Fibroblast of skin of back (primary cell): Measurements from ENCODE around the gene CACUL1. TPM values are rescaled to one million over a fixed set of nuclear protein-coding genes. Genes with fewer than 3 reads are reported as not detected.
"Not testable (repeated sequence)": the region's sequence is repeated elsewhere in the genome, so short reads cannot be mapped to it uniquely, and the experiment has no call there.

Source experiments
- DNase-seq: peaks from one replicate; pipeline ENCODE4 v3.0.0-alpha.2; 2013
- polyA plus RNA-seq, 2 experiments: library from polyadenylated mRNA; unstranded; fragments of 120-200 nt; gene quantifications; one replicate each; pipeline ENCODE4 v1.2.1, GENCODE V29; 2013; ENCODE audit not compliant: insufficient read length in 2 of 2

The CACUL1 gene
- polyA plus RNA-seq (2013, experiment 1 of 2; ENCODE audit: insufficient read length), result 15.4 TPM
- 19.1 TPM for polyA plus RNA-seq (2013, experiment 2 of 2; ENCODE audit: insufficient read length)

DNA sequence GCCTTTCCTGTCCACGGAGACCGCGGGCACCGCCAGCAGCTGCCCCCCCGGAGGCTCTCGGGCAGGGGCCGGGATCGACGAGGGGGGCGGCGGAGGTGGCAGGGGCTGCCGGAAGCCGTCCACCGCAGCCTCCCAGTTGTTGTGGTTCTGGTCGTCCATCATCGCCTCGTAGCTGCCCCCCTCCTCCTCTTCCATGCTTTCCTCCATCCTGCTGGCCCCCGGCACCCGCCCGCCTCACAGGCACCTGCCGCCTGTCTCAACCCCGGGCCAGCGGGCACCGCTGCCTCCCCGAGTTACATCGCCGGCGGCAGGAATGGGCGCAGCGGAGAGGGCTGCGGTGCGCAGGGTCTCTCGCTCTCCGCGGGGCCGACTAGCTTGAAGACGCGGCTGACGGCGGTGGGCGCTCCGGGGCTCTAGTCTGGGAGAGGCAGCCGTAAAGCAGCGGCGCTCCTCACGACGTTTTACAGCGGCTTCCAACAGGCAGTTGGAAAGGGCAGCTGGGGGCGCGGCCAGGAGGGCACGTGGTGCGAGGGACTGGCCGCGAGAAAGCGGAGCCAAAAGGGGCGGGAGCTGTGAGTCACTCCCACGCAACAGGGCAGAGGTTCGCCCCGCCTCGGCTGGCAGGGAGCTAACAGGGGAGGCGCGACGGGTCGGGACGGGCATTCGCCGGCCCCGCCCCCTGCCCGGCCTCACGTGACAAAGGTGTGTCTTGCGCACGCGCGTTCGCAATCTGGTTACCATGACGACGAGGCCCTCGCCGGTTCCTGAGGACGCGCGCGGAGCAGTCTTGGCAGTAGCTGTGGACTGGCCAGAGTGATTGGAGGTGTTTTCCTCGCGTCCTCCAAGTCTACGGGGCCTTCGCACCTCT is at the start of gene CACUL1:
Gene CACUL1, minus strand, starts transcription at position 415 of the 868 bp plus-strand sequence. Its CDS starts 208 bp downstream, at position 207.
- peak; percentile 99 for DNase-seq

DNA sequence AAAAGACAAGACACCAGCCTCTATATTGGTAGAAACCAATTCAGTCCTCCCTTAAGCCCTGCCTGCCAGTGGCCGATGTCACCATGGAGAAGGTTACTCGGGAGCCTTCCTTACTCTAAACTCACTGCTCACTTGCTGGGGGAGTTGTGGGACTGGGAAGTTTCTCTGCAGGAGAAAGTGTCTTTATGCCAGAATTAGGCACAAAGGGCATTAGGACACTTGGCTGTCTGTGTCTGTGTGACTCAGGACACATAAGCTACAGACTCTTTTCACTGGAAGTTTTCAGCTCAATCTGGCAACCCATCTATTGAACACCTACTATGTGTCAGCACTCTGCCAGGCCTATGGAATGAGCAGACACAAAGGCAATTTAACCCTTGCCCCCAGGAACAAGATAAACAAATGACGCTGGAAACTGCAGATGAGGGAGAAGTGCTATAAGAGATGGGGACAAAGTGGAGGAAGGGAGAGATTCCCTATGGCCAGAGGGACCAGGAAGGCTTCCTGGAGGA is 49.5 kb upstream of the CACUL1 start:
- no peak for DNase-seq

DNA sequence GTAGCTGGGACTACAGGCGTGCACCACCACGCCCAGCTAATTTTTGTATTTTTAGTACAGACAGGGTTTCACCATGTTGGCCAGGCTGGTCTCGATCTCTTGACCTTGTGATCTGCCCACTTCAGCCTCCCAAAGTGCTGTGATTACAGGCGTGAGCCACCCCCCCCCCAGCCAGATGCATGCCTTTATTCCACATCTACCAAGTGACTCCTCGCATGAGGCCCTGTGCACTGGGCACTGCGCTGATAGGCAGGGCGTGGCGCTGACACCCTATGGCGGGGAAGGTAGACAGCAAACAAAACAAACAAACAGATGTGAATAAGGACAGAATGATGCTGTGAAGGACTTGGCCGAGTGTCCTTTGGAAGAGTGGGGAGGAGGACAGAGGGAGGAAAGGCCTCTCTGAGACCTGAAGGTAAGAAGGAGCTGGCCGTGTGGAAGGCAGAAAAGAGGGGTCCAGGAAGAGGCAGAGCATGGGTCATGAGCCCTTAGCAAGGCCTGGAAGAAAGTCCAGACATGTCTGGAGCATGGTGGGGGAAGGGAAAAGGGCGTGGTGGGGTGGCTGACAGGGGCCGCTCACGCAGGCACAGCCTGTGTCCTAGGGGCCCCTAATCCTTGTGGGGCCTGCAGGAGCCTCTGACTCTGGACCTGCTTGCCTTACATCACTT is 47.5 kb upstream of the CACUL1 start:
- DNase-seq, result no peak

DNA sequence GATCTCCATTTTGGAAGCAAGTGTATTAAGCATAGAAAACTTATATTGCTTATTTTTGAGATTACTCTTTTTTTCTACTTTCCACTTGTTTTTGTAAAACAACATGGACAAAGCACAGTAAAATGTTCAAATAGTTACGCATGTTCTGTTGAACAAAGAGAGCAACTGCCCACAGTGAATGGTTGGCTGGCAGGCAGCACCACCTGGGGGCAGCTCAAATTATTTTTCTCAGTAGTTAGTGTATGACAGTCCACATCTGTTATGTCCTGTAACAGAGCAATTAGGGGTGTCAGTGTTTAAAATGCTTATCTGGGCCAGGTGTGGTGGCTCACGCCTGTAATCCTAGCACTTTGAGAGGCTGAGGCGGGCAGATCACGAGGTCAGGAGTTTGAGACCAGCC is 46.1 kb upstream of the CACUL1 start:
- no peak for DNase-seq

DNA sequence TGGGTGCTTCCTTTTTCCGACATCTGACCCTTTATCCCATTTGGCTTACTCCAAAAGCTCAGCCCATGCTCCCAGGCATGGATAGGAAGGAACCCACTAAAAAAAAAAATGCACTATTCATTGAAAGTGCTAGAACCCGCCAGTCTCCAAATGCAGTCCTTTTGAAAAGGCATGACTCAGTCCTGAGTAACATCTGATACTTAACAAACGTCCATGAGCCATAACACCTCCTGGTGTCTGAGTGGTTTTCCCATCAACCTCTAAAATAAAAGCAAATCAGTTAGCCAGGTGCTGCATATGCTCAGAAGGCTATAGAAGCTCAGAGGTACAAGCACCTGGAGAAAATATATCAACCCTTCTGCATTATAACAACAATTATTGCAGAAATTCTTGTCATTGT is 45.0 kb upstream of the CACUL1 start:
- no peak for DNase-seq

DNA sequence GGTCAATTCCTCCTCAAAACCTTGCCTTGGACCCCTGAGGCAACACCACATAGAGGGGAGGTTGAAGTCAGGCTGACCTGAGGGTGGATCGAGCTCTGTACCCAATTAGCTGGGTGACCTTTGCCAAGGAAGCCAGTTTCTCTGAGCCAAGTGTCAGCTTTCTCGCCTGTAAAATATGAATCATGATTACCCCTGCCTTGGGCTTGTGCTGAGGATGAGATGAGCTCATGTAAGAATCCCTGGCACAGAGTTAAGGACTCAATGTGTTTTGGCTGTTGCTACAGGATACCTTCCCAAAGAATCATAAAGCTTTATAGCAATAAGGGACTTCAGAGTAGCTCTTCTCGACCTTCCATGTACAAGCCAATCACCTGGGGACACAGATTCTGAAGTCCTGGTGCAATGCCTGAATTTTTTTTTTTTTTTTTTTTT is 43.5 kb upstream of the CACUL1 start:
- DNase-seq, result peak; percentile 7

DNA sequence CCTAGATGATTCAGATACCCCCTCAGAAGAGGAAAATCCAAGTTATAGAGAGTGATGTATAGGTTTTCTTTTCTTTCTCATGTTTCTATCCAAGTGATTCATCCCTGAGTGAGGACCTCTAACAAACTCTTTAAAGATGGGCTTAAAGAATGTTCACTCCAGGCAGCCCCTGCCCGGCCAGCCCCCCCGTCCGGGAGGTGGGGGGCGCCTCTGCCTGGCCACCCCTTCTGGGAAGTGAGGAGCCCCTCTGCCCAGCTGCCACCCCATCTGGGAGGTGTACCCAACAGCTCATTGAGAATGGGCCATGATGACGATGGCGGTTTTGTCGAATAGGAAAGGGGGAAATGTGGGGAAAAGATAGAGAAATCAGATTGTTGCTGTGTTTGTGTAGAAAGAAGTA is 40.2 kb upstream of the CACUL1 start:
- not testable (repeated sequence) for DNase-seq

DNA sequence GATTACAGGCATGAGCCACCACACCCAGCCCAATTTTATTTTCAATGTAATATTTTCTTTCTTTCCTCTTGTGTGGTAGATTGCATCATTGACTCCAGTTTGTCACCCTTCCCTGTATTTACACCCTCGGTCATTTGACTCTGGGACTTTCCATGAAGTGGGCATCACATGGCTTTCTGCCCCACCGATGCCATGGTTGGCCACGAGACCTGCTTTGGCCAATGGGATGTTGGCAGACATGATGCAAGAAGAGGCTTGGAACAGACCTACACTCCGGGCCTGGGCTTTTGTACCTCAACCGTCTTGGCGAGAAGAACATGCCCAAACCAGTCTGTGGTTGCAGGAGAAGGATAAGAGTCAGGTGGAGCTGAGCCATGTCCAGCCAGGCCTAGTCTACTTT is 38.8 kb upstream of the CACUL1 start:
- no peak for DNase-seq

DNA sequence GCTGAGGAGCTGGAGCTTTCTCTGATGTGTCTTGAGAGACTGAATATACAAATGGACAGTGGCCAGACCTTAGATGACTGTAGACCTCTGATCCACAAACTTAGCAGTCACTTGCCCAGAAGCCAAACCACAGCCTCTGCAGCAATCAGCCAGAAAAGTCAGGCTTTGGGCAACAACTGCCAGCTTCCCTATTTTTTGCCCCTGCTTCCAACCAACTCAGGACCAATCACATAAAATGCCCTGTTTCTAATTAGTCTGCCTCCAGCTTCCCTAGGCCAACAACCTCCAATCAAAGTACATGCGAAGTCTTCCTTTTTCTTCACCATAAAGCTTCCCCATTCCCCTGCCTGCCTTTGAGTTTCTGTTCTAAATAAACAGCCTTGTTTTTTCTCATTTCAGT is 37.8 kb upstream of the CACUL1 start:
- DNase-seq, result no peak

DNA sequence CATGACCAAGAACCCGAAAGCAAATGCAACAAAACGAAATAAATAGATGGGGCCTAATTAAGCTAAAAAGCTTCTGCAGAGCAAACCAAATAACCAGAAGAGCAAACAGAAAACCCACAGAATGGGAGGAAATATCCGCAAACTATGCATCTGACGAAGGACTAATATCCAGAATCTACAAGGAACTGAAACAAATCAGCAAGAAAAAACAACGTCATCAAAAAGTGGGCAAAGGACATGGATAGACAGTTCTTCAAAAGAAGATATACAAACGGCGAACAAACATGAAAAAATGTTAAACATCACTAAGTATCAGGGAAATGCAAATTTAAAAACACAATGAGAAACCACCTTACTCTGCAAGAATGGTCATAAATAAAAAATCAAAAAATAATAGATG is 35.3 kb upstream of the CACUL1 start:
- no peak for DNase-seq

DNA sequence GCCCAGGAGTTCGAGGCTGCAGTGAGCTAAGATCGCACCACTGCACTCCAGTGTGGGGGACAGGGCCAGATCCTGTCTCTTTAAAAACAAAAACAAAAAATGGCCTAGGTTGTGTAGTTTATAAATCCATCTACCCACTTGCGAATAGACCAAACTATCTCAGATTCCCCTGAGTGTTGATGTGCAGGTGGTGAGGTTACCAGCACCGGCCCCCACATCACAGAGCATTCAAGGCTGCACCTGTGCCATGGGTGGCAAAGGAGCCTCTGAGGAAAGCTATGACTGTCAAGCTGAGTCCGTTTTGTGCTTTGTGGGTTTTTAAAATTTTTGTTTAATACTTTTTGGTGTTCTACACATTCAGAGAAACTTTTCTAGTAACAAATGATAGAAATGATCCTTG is 30.8 kb upstream of the CACUL1 start:
- no peak for DNase-seq

DNA sequence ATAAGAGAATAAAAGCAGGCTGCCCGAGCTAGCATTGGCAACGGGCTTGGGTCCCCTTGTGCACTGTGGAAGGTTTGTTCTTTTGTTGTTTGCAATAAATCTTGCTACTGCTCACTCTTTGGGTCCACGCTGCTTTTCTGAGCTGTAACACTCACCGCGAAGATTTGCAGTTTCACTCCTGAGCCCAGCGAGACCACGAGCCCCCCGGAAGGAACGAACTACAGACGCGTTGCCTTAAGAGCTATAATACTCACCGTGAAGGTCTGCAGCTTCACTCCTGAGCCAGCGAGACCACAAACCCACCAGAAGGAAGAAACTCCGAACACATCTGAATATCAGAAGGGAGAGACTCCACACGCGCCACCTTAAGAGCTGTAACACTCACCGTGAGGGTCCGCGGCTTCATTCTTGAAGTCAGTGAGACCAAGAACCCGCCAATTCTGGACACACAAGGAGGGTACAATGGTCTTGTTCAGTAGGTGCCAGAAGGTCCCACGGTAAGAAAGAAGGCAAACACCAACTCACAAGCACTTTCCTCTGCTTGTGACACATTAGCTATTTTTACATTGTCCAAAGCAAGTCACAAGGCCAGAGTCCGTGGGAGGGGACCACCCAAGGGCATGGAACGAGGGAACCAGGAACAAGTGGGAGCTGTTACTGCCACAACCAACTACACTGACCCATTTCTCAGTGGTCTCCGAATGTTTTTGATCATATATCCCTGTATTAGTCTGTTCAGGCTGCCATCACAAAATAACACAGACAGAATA is 29.2 kb upstream of the CACUL1 start:
- no peak for DNase-seq

DNA sequence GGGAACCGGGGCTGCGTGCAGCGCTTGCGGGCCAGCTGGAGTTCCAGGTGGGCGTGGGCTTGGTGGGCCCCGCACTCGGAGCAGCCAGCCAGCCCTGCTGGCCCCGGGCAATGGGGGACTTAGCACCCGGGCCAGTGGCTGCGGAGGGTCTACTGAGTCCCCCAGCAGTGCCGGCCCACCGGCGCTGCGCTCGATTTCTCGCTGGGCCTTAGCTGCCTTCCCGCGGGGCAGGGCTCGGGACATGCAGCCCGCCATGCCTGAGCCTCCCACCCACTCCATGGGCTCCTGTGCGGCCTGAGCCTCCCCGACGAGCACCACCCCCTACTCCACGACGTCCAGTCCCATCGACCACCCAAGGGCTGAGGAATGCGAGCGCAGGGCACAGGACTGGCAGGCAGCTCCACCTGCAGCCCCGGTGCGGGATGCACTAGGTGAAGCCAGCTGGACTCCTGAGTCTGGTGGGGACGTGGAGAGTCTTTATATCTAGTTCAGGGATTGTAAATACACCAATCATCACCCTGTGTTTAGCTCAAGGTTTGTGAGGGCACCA is 28.2 kb upstream of the CACUL1 start:
- DNase-seq, result not testable (repeated sequence)

DNA sequence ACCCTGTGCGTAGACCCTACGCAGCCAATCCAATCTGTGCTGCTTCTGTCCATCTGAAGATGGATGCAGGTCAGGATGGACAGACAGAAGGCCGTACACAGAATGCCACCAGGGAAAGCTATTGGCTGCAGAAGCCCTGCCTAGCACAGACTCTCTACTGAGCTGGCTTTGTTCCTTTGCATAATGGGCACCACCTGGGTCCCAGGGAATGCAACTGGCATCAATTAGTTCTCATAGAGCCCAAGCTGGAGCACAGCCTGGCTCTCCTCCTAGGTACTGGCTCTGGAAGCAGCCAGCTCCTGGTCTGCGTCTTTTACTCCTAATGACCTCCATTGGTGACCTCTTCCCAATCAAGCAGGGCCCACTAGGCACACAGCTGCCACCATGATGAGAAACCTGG is 26.8 kb upstream of the CACUL1 start:
- no peak for DNase-seq

DNA sequence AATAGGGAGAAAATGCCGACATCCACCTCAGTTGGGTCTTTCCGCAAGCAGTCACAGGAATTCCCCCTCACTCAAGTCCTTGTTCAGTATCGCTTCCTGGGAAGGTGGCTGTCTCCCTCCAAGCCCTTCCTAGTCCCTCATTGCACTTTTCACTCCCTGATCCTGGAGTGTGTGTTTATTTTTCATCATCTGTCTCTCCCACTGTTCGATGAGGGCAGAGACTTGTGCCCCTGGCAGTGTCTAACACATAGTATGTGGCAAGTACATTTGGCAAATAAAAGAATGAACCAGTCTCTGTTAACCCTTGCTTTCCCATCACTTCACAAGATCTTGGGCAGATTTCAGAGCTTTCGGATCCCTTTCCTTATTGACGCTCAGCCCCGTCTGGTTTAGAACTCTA is 24.0 kb upstream of the CACUL1 start:
- no peak for DNase-seq

DNA sequence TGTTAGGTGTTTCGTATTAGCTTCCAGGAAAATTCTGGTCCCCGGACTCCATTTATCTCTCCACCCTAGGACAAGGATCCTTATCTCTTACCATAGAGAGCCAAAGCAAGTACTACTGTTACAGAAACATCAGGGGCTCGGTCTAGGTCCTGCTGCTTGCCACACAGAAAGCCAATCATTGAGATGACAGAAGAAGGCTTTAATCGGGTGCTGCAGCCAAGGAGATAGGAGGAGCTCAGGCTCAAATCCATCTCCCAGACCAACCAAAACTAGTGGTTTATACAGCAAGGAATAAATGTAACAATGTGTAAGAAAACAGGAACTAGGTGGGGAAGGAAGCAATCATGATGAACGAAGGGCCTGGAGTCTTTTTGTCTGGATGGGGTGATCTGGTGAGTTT is 22.2 kb upstream of the CACUL1 start:
- no peak for DNase-seq

DNA sequence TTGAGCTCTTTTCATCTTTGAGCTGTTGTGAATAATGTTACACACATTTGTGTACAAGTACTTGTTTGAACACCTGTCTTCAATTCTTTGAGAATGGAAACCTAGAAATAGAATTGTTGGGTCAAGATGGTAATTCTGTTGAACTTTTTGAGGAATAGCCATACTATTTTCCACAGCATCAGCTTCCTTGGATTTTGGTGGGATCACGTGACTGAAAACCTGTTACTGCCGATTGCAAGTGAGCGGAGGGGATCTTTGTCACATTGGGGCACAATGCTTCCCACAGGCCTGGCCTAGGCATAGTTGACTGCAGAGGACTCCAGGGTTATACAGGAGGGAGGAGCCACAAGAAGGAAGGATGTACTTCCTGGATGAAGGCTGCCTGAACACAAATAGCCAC is 21.3 kb upstream of the CACUL1 start:
- DNase-seq, result no peak

DNA sequence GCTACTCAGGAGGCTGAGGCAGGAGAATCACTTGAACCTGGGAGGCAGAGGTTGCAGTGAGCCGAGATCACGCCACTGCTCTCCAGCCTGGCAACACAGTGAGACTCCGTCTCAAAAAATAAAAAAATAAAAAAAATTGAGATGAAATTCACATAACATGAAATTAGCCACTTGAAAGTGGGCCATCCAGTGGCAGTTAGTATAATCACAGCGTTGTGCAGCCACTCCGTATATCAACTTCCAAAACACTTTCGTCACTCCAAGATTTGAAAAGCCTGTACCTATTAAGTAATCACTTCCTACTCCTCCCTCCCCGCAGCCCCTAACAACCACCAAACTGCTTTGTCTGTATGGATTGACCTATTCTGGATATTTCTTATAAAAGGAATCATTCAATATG is 20.7 kb upstream of the CACUL1 start:
- DNase-seq, result no peak

DNA sequence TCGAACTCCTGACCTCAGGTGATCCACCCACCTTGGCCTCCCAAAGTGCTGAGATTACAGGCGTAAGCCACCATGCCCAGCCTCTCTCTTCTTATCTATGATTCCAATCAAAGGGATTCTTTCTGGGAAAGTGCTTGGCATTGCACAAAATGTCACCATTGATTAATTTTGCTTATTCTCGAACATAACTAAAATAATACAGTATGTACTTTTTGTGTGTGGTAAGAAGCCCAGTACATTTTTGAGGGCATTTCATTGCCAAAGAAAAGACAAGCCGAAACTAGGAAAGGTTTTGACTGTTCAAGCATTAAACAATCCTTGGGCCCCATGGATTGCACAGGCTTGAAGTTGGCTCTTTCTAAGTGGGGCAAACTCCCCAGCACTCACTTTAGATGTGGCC is 18.3 kb upstream of the CACUL1 start:
- no peak for DNase-seq

DNA sequence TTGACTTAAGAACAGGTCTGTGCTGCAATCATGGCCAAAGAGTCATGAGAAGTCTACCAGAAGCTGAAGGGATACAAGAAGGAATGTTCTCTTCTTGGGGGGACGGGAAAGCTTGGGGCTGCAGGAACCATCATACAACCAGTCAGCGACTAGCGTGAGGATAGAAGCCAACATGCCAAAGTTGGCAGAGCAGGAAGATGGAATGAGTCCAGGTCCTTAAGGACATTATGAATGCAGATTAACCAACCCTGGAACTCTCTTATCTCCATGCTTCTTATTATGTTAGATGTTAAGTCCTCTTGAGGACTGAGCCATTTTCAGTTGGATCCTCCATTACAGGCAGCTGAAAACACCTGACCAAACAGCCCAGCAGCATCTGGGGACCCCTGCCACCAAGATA is 17.2 kb upstream of the CACUL1 start:
- DNase-seq, result no peak

DNA sequence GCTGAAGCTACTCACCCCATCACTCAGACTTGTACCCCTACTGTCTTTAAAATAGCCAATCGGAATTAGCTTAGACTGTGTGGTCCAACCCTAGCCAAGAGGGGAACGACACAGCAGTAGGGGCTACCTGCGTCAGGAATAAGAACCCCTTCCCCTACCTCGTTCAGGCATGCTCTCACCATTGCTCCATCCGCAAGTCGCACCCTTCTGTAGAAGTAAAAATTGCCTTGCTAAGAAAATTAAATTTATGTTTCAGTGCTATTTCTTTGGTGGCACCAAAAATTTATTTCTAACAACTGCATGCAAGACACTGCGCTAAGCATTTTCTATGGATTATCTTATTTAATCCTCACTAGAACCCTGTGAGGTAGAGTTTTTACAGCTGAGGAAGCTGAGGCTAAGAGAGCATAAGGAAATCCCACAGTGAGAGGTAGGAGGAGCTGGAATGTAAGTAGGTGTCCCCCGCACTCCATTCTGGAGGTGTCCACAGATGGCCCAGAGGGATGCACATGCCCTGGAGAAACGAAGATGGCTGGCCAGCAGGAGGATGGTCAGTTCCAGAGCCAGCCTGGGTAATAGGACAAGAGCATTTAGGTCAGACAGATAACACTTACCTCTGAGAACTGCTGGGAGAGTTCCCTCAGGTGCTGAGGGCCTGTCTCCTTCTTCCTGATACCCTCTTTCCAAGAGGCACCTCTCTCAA is 15.3 kb upstream of the CACUL1 start:
- DNase-seq, result no peak
